ENCODE data around the gene NKX1-1. TPM values are rescaled to one million over a fixed set of nuclear protein-coding genes. Genes with fewer than 3 reads are reported as not detected.

Gene NKX1-1
- total RNA-seq, 1 donor from 2014 or later, result not detected

DNA sequence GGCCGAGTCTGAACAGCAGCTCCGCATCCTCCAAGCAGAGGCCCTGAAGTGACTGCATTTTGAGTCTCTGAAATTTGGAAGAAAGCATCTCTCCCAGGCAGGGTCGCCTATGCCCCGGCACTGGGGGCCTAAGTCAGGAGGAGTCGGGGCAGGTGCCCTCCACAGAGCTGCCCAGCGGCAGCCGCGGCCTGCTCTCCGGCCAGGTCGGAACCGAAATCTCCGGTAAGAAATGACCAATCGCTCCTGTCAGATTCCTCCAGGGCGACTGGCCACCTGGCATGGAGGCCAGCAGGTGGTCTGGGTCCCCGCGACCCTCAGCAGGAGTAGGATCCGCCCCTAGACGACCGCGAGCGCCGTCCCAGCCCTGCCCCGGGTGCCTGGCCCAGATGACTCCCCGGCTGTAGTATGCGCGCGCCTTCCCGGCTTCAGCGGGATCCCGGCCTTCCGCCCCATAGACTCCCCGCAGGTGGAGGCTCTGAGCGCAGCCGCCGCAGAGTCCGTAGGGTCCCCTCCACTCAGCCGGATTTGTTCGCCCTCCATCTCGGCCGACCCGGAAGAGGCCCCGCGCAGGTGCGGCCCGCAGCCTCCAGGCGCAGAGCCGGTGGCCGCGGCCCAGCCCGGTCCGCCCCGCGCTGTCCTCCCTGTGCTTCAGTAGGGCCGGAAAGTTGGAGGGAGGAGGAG lies 1.5 kb downstream of the NKX1-1 start:
- Mint-ChIP-seq H3K9me3 (peaks cover 6% of the 10 kb centered on the region), H3K4me3 (no peak overlapping the region), H3K27ac (peak overlapping the region; percentile 11), H3K36me3 (ENCODE audit: low read depth) (peaks cover 9% of the 10 kb centered on the region), H3K27me3 (peaks cover 34% of the 10 kb centered on the region), H3K4me1 (peaks cover 6% of the 10 kb centered on the region)
- DNase-seq, result peak; percentile 55
- intact Hi-C loops (cut with micrococcal nuclease), result loop anchor here (10.0 kb wide), 1 partner anchor 830 kb away; the partner anchor contains the start of gene TMEM271

DNA sequence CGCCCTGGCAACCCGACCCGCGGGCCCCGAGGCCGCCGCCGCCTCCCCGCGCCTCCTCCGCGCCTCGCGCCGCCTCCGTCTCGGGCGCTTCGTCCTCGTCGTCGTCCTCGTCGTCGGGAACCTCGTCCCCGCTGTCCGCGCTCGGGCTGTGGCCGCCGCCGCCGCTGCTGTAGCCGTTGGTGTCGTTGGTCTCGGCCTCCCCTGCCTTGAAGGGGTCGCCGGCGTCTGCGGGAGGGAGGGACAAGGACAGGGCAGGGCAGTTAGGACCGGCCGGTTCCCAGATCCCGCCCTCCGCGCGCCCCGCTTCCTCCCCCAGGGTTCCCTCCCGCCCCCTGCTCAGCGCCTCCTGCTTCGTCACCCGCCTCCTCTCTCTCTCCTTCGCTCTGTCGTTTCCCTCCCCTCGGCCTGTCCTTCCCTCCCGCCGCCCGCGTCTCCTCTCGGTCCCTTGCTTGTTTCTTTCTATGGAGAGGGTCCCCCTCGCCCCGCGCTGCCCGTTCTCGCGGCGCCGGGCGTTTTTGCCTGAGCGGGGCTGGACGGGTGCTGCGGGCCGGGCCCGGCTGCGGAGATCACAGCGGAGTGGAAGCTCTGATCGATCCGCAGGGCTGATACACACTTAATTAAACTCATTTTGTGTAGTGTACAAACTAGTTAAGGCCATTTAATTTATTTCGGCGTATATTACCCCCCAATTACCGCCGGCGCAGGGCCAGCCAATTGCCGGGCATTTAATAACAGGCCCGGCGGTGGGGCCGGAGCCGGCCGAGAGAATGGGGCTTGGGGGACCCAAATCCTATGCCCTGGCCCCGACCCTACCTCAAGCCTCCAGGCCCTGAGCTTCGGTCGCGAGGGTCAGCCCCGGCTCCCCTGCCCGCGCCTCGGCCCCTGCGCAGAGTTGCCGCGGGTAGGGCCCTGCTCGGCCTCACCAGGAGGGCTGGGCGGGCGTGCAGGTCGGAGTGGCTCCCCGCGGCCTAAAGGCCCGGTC lies 2.4 kb downstream of the NKX1-1 start:
- peak; percentile 56 for DNase-seq
- intact Hi-C loops (cut with micrococcal nuclease), result loop anchor here (10.0 kb wide), 1 partner anchor 829 kb away; the partner anchor contains the start of gene TMEM271
- Mint-ChIP-seq H3K9me3 (peaks cover 3% of the 10 kb centered on the region), H3K27ac (peak overlapping the region; percentile 20), H3K36me3 (ENCODE audit: low read depth) (peaks cover 9% of the 10 kb centered on the region), H3K4me3 (no peak overlapping the region), H3K27me3 (peaks cover 30% of the 10 kb centered on the region), H3K4me1 (peaks cover 6% of the 10 kb centered on the region)

DNA sequence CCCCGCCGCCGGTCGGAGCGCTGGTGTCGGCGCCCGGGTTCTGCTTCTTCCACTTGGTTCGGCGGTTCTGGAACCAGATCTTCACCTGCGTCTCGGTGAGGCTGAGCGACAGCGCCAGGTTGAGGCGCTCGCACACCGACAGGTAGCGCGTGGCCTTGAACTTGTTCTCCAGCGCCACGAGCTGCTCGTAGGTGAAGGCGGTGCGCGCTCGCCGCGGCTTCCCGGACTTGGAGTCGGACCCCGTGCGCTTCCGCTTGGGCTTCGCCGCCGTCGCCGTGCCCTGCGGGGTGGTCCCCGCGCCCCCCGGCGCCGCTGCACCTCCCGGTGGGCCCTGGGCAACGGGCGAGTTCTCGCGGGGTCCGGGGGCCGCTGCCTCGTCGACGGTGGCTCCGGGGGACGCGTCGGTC lies 3.1 kb downstream of the NKX1-1 start:
- Mint-ChIP-seq H3K4me3 (no peak overlapping the region), H3K27ac (no peak overlapping the region), H3K27me3 (peaks cover 24% of the 10 kb centered on the region), H3K9me3 (peaks cover 3% of the 10 kb centered on the region), H3K4me1 (peaks cover 5% of the 10 kb centered on the region), H3K36me3 (ENCODE audit: low read depth) (peaks cover 6% of the 10 kb centered on the region)
- intact Hi-C loops (cut with micrococcal nuclease), result loop anchor here (10.0 kb wide), 1 partner anchor 828 kb away; the partner anchor contains the start of gene TMEM271
- peak; percentile 54 for DNase-seq

DNA sequence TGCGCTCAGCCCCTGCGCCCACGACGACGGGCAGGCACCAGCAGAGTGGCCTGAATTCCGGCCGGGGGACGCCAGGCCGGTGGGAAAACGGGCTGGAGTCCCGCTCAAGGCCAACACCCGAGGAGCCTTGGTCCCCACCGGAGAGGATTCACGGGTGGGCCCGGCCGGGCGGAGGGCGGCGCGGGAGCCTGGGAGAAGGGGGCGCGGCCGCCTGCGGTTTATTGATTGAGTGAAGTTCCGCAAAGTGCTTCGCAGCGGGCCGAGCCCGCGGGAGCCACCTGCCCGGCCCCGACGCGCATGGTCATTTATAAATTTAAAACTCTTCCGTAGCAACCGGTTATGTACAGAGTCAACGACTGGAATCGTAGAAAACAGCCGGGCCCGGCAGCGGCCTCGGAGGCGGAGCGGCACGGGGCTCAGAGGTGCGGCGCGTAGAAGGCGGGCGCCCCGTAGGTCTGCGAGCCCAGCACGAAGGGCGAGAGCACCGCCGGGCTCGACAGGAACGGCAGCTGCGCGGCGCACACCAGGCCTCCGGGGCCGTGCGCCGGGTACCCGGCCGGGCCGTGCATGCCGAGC lies 3.6 kb downstream of the NKX1-1 start:
- intact Hi-C loops (cut with micrococcal nuclease), result loop anchor here (10.0 kb wide), 1 partner anchor 828 kb away; the partner anchor contains the start of gene TMEM271
- Mint-ChIP-seq H3K27ac (no peak overlapping the region), H3K4me3 (no peak overlapping the region), H3K36me3 (ENCODE audit: low read depth) (peaks cover 6% of the 10 kb centered on the region), H3K9me3 (peaks cover 3% of the 10 kb centered on the region), H3K4me1 (peaks cover 5% of the 10 kb centered on the region), H3K27me3 (peaks cover 20% of the 10 kb centered on the region)
- peak; percentile 53 for DNase-seq

DNA sequence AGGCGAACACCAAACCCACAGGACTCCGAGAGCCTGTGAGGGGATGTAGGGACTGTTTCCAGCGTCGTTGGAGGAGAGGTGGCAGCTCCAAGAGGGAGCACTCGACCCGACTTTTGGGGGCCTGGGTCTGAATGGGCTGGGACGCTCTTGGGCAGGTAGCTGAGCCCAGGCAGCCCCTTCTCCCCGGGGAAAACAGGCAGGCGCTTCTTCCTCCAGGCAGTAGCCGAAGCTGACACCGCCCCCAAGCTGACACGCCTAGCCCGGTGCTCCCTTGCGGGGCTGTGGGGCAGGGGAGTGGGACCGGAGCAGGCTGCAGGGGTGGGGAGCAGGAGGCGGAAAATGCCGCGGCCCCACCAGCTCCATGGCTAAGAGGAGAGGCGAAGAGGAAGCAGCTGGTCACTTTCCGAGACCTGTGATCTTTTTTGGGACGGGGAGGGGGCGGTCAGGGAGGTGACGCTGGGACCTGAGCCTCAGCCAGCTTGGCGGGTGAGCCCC lies 4.2 kb downstream of the NKX1-1 start:
- no peak overlapping the region for H3K4me3 Mint-ChIP-seq
- H3K9me3 Mint-ChIP-seq, result no peaks in the 10 kb centered on the region
- peak overlapping the region; percentile 29 for H3K27ac Mint-ChIP-seq
- peaks cover 4% of the 10 kb centered on the region for H3K36me3 Mint-ChIP-seq (ENCODE audit: low read depth)
- intact Hi-C loops (cut with micrococcal nuclease), result loop anchor here (10.0 kb wide), 1 partner anchor 827 kb away; the partner anchor contains the start of gene TMEM271
- DNase-seq, result no peak
- H3K4me1 Mint-ChIP-seq, result peaks cover 3% of the 10 kb centered on the region
- H3K27me3 Mint-ChIP-seq, result peaks cover 16% of the 10 kb centered on the region

DNA sequence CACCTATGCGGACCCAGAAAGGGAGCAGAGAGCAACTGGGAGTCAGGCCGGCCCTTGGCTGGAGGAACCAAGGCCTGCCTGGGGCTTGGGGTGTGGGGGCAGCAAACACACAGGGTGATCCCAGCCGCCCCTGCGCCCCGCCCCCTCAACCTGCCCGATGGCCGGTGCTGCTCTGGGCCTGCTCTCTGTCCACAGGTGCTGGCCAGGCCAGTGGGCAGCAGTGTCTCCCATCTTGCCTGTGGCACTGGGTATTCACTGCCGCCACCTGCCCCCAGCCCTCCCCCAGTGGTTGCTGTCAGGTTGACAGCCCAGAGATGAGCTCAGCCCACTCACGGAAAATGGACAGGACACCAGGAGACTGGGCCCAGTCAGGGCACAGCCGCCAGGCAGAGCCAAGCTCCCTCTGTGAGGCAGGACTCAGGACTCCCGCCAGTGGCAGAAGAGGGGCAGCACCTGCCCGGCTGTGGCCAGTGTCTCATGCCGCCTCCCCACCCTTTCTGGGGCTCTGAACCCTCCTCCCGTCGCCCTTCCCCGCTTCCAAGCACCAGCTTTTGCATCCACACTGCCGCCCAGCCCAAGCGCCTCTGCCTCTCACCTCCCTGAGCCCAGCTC lies 4.7 kb downstream of the NKX1-1 start:
- no peak for DNase-seq
- H3K27ac Mint-ChIP-seq, result peak overlapping the region; percentile 29
- no peak overlapping the region for H3K4me3 Mint-ChIP-seq
- no peaks in the 10 kb centered on the region for H3K9me3 Mint-ChIP-seq
- intact Hi-C loops (cut with micrococcal nuclease), result loop anchor here (10.0 kb wide), 1 partner anchor 827 kb away; the partner anchor contains the start of gene TMEM271
- H3K27me3 Mint-ChIP-seq, result peaks cover 16% of the 10 kb centered on the region
- H3K36me3 Mint-ChIP-seq (ENCODE audit: low read depth), result peaks cover 6% of the 10 kb centered on the region
- peaks cover 3% of the 10 kb centered on the region for H3K4me1 Mint-ChIP-seq

DNA sequence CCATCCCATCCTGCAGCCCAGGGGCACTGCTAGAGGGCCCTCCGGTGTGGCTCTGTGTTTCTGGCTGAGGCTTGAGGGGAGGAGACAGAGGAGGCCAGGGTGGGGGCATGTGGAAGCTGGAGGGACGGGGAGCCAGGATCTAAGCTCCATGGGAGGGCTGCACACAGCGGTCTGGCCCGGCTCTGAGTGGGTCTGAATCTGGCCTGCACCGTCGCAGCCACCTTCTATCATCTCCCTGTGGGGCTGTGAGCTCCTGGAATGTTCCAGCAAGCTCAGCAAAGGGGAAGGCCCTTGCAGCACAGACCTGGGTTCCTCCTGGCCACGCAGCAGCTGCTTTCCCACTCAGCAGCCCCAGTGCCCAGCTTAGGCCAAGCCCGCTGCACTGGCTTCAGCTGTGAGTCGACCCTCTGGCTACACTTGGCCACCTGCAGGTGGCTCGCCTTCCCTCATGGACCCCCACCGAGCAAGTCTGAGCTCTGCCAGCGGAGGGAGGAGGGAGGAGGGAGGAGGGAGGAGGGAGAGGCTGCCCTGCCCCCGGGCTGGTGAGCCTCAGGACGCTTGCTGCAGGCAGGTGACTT lies 5.3 kb downstream of the NKX1-1 start:
- H3K9me3 Mint-ChIP-seq, result no peaks in the 10 kb centered on the region
- H3K36me3 Mint-ChIP-seq (ENCODE audit: low read depth), result peaks cover 7% of the 10 kb centered on the region
- H3K27ac Mint-ChIP-seq, result no peak overlapping the region

DNA sequence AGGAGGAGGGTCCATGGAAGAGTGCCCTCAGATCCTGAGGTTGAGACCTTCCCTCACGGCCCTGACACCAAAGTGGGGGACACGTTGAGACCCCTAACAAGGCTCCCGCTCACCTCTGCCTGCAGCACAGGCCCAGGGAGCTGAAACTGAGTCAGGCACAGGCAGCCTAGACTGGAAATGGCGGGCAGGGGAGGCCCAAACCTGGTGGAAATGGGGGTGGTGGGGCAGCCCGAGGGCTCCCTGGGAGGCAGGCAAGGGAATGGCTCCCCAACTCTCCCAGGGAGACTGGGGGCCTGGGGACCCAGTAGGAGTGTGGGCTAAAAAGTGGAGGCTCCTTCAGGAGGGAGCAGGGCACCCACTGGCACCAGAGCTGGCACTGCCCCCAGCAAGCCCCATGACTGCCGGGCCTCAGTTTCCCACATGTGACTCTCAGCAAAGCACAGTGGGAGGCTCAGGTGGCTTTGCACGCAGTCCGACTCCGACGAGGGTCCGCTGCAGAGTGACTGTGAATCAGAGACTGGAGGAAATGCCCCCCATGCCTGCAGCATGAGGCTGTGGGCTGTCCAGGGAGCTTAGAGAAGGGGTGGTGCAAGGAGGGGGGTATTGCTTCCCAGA lies 5.9 kb downstream of the NKX1-1 start:
- no peak for DNase-seq
- Mint-ChIP-seq H3K27me3 (peaks cover 15% of the 10 kb centered on the region), H3K36me3 (ENCODE audit: low read depth) (peaks cover 10% of the 10 kb centered on the region)

More for the DNA sequence above, 5.3 kb downstream of the NKX1-1 start:
- Mint-ChIP-seq H3K4me1 (peaks cover 3% of the 10 kb centered on the region), H3K27me3 (peaks cover 16% of the 10 kb centered on the region), H3K4me3 (no peak overlapping the region)
- DNase-seq, result no peak
- intact Hi-C loops (cut with micrococcal nuclease), result loop anchor here (10.0 kb wide), 1 partner anchor 826 kb away; the partner anchor contains the start of gene TMEM271

DNA sequence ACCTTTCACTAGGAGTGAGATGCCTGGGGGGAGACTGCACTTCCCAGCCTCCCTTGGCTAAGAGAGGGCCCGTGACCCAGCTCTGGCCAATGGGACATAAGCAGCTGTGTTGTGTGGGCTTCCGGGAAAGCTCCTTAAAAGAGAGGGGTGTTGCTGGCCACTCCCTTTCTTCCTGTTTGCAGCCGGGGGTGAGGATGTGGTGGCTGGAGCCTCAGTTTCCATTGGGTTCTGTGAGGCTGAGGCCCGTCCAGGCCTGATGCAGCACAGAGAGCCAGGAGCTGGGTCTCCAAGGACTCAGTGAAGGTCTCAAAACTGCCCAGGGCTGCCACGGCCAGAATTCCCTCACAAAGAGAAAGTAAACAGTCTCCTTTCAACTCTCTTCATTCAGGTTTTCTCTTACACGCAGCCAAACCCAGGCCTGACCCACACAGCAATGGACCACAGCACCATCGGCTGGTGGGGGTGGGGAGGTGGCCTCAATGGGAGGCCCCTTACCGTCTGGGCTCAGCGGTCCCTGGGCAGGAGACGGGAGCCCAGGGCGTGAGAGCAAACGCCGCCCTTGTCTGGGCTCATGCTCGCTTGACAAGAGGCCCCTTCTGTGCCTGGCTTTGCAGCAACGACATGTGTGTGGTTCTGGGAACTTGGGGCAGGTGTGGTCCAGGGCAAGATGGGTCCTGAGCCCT lies 6.6 kb downstream of the NKX1-1 start:
- DNase-seq, result no peak
- intact Hi-C loops (cut with micrococcal nuclease), result loop anchor here (10.0 kb wide), 1 partner anchor 825 kb away; the partner anchor contains the start of gene TMEM271
- Mint-ChIP-seq H3K9me3 (peaks cover 3% of the 10 kb centered on the region), H3K4me1 (no peaks in the 10 kb centered on the region), H3K27me3 (peaks cover 11% of the 10 kb centered on the region), H3K36me3 (ENCODE audit: low read depth) (peaks cover 7% of the 10 kb centered on the region), H3K4me3 (no peak overlapping the region), H3K27ac (no peak overlapping the region)

More for the DNA sequence above, 5.9 kb downstream of the NKX1-1 start:
- Mint-ChIP-seq H3K4me1 (peaks cover 2% of the 10 kb centered on the region), H3K9me3 (peaks cover 3% of the 10 kb centered on the region), H3K4me3 (no peak overlapping the region), H3K27ac (no peak overlapping the region)
- intact Hi-C loops (cut with micrococcal nuclease), result loop anchor here (10.0 kb wide), 1 partner anchor 825 kb away; the partner anchor contains the start of gene TMEM271

DNA sequence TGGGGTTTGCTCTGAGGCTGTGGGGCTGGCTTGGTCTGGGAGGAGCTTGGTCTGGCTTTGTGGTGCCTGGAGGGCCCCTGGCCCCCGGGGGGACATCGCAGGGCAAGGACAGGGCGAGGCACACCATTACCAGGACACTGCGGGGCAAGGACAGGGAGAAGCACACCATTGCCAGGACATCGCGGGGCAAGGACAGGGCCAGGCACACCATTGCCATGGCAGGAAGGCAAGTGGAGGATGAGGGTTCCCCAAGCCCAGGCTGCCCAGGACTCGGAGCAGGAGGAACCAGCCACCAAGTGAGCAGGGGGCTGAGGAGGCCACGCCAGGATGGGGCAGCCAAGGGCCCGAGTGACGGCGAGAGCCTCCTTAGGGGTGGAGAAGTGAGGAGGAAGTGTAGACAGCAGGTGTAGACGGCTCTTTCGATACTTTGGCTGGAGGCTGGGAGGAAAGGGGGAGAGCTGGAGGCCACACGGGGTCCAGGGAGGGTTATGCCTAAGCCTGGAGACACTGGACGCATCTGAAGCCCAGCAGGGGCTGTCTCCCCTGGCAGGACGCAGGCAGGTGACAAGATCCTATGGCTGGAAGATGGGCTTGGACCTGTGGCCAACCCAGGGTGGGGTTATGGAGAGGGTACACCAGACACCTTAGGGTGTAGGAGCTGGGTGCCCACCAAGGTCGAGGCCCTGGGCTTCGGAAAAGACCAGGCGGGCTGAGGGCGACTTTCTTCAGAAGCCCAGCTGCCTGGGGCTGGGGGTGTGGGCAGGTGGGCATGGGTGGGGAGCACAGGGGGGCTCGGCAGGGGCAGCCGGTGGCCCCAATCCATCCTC lies 7.3 kb downstream of the NKX1-1 start:
- intact Hi-C loops (cut with micrococcal nuclease), result no loop called here
- DNase-seq, result no peak
- Mint-ChIP-seq H3K9me3 (peaks cover 8% of the 10 kb centered on the region), H3K27ac (no peak overlapping the region), H3K4me3 (no peak overlapping the region), H3K36me3 (ENCODE audit: low read depth) (peaks cover 7% of the 10 kb centered on the region), H3K4me1 (no peaks in the 10 kb centered on the region), H3K27me3 (peaks cover 10% of the 10 kb centered on the region)

DNA sequence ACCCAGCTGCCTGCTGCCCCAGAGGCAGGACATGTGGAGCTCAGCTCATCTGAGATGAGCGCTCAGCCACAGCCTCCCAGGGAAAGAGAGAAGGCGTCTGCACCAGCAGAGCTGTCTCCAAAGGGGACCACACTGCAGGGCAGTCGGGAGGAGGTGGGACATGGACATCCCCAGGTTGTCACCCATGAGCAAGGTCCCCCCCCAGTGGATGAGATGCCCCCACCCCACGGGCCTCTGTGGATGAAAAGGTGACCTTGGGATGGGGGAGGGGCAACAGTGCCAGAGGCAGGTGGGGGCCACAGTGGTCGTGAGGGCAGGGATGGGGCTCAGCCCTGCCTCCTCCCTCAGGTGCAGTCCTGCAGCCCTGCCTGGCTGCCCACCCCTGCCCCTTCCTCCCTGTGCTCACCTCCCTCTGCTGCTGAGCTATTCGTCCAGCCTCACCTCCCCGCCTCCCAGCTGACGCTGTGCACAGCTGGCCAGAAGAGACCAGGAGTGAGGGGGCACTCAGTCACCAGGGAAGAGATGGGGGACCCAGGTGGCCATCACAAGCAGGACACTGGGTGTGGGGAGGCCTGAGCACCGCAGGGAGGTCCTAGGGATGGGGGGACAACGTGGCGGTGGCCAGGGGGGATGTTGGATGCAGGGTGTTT lies 9.3 kb downstream of the NKX1-1 start:
- no peaks in the 10 kb centered on the region for H3K4me1 Mint-ChIP-seq
- H3K9me3 Mint-ChIP-seq, result peaks cover 10% of the 10 kb centered on the region
- intact Hi-C loops (cut with micrococcal nuclease), result no loop called here
- no peak for DNase-seq
- H3K36me3 Mint-ChIP-seq (ENCODE audit: low read depth), result peaks cover 7% of the 10 kb centered on the region
- no peak overlapping the region for H3K27ac Mint-ChIP-seq
- peaks cover 8% of the 10 kb centered on the region for H3K27me3 Mint-ChIP-seq
- H3K4me3 Mint-ChIP-seq, result no peak overlapping the region
